SH-SY5Y (cell line): ENCODE measurements around the gene EAF1.

Experiments
- GATA2 ChIP-seq: IDR thresholded peaks from 2 replicates; pipeline ENCODE4 v1.6.1; 2011; ENCODE audit warnings: mild to moderate bottlenecking, low read depth, low read length
- GATA3 ChIP-seq: IDR thresholded peaks from 2 replicates; pipeline ENCODE4 v1.6.1; 2011; ENCODE audit warnings: low read depth, mild to moderate bottlenecking, low read length, moderate library complexity

DNA sequence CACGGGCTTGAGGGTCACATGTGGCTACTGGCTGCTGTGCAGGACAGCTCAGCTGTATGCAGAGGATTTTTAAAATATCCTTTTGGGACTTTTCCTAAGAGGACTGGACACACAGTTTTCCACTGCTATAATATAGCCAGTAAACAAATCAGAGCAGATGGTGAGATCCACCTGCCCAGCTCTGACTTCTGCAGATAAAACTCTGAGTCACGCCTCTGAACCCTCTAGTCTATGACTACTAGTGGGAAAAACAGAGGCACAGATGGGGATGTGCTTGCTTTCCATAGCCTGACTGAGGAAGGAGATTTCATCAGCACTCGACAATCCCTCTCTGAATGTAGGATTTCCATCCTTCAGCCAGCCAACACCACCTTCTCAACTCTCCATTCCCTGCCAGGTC is 49.0 kb downstream of the EAF1 start:
- no peak for TF ChIP-seq GATA2
- no peak for TF ChIP-seq GATA3
